ENCODE data around the gene SLC13A5. TPM values are rescaled to one million over a fixed set of nuclear protein-coding genes. Genes with fewer than 3 reads are reported as not detected.

The SLC13A5 gene
- total RNA-seq, 4 donors from 2014 or later = 0.25 TPM; not detected in 3

DNA sequence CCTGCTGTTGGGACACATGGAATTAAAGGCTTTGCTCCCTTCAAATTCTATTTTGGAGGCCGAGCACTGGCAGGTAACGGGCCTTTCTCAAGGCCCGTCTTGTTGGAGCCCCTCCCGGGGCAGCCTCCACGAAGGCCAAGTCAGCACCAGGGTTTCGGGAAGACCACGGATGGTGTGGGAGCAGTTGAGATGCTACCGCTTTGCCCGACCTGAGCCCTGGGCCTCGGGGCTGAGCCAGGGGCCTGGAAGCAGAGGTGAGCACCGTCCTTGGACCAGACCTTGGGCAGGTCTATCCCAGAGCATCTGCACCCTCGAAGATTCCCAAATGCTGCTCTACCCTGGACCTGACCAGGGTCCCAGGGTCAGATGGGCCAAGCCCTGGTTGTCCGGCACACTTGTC lies 38.6 kb downstream of the SLC13A5 start:
- no peak for DNase-seq (ENCODE audit: low spot score)
- TF ChIP-seq, protein P1, sequence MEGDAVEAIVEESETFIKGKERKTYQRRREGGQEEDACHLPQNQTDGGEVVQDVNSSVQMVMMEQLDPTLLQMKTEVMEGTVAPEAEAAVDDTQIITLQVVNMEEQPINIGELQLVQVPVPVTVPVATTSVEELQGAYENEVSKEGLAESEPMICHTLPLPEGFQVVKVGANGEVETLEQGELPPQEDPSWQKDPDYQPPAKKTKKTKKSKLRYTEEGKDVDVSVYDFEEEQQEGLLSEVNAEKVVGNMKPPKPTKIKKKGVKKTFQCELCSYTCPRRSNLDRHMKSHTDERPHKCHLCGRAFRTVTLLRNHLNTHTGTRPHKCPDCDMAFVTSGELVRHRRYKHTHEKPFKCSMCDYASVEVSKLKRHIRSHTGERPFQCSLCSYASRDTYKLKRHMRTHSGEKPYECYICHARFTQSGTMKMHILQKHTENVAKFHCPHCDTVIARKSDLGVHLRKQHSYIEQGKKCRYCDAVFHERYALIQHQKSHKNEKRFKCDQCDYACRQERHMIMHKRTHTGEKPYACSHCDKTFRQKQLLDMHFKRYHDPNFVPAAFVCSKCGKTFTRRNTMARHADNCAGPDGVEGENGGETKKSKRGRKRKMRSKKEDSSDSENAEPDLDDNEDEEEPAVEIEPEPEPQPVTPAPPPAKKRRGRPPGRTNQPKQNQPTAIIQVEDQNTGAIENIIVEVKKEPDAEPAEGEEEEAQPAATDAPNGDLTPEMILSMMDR (IDR thresholded peaks at IDR 0.05) = no peak
- no peak for ATAC-seq (ENCODE audit: low FRiP score)

DNA sequence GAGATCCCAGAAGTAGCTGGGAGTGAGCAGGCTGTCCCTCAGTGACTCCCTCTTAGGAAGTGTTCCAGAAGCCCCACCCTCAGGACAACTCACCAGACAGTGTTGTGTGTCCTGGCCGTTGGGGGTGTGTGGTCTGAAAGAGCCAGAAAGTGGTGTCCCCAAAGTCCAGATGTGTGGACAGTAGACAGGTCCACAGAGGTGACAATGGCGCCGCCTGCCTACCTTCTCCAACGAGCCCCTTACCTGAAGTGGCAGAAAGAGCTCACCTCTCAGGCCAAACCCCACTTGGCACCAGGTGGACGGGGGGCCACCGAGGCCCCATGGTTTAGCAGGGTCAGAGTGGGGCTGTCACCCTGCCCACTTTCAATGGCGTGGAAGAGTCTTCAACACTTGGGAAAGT lies 41.7 kb downstream of the SLC13A5 start:
- TF ChIP-seq, protein P1 (IDR thresholded peaks at IDR 0.05) = no peak
- ATAC-seq (ENCODE audit: low FRiP score) (no peak), DNase-seq (ENCODE audit: low spot score) (no peak)

DNA sequence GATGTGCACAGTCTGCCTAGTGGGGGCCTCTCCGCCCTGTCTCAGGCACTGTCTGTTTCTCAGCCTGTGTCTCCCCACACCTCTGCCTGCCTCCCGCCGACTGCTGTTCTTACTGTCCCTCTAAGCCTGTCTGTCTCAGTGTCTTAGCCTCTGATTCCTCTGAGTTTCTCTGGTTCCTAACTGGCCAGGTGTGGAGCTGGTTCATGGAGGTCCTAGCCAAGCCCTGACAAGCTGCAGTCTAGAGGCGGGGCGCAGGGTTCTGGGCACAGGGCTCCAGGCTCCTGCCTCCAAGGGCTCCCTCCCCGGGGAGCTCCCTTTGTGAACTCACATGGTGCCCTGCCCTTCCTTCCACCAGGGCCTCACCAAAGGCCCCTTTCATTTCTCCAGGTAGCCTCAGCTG lies 42.2 kb downstream of the SLC13A5 start:
- no peak for ATAC-seq (ENCODE audit: low FRiP score)
- TF ChIP-seq, protein P1 (IDR thresholded peaks at IDR 0.05) = no peak
- no peak for DNase-seq (ENCODE audit: low spot score)

DNA sequence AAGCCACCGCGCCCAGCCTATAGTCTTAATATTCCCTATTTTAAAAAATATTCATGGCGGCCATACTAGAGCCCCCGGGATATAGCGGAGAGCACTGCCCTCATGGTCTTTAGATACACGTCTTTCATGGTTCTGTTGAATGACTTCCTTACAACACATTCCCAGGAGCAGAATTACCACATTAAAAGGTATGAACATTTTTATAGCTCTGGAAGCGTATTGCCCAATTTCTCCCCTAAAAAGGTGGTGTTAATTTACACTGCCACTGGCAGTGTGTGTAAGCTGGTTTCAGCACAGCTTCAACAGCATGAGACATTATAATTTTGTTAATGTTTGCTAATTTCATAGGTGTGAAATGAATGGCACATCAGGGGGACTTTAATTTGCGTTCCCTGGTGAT lies 42.6 kb downstream of the SLC13A5 start:
- no peak for ATAC-seq (ENCODE audit: low FRiP score)
- DNase-seq (ENCODE audit: low spot score) = no peak
- TF ChIP-seq, protein P1 (IDR thresholded peaks at IDR 0.05) = no peak

DNA sequence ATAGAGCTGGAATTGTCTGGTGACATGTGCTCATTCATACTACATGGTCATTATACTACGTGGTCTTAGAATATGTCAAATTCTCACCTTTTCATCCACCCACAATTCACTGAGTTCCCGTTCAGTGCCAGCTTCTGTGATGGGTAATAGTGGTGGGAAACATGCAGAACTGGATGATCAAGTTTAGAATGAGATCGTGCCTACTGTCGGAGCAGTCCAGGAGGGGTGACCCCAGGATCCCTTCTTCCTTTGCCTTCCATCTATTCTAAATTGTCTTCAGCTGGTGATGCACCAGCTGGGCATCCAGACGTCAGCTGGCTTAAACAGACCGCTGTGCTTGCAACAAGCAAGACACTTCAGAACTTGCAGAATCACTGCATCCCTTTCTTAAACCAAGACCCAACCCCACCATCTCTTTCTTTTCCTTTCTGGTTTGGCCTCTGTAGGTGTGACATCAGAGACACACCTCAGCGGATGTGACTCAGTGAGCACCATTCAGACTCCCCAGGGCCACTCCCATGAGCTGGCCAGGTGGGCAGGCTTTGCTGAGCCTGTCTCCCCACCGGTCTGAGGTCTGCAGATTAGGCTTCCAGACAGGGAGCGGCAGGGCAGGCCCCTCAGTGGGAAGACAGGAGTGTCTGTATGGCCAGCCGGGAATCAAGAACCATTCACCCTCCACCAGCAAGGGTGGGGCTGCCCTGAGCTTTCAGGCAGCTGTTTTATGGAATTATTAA lies 43.5 kb downstream of the SLC13A5 start:
- DNase-seq (ENCODE audit: low spot score) (no peak), ATAC-seq (ENCODE audit: low FRiP score) (no peak)
- TF ChIP-seq, protein P1 (IDR thresholded peaks at IDR 0.05) = no peak

DNA sequence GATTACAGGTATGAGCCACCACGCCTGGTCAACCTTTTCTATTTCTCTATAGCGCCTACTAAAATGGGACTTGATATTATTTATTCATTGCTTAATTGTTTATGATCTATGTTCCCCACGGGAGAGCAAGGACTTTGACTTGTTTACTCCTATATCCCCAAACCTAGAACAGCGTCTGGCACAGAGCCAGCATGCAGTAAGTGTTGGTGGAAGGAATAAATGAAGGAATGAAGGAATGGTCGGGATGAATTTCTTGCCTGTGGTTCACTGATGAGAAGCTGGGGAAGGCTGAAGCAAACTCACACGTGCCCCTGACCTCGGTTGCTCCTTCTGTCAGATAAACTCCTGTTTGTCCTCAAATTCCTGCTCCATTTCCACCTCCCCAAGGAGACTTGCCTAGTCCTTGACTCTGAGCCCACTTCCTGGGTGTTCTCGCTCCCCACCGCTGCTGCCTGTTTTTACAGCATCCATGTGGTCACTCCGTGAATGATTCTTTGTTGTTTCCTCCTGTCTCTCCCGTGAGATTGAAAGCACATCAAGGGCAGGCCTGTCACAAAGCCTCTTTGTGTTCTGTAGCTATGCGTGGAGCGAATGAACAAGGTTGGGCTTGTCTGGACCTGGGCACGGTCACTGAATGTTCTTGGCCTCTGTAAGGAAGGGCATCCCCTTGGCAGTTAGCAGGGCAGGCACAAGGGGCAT lies 44.3 kb downstream of the SLC13A5 start:
- DNase-seq (ENCODE audit: low spot score) (no peak), ATAC-seq (ENCODE audit: low FRiP score) (no peak)
- TF ChIP-seq, protein P1 (IDR thresholded peaks at IDR 0.05) = no peak

DNA sequence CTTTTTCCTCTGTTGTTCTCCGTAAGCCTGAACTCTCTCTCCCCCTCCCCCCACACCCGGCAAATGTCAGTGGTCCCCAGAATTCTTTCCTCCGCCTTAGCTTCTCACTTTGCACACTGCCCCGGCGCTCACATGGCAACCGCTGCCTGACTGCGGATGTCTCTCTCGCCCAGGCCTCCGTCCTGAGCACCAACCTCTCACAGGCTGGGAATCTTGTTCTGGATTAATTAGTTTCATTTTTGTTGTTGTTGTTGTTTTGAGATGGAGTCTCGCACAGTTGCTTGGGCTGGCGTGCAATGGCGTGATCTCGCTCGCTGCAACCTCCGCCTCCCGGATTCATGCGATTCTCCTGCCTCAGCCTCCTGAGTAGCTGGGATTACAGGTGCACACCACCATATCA lies 45.0 kb downstream of the SLC13A5 start:
- ATAC-seq (ENCODE audit: low FRiP score) = no peak
- TF ChIP-seq, protein P1 (IDR thresholded peaks at IDR 0.05) = no peak
- DNase-seq (ENCODE audit: low spot score) = no peak
